Thoracic aorta (tissue), 2 donors: ENCODE results near the gene INO80D. TPM values are rescaled to one million over a fixed set of nuclear protein-coding genes. Genes with fewer than 3 reads are reported as not detected.
A peak's percentile ranks its signal among the peaks of the same experiment; 100 is the strongest.

ENCODE experiments used
- ATAC-seq: fragments of 150-250 bp; one replicate; pipeline ENCODE4 v1.8.0; 2017; ENCODE audit warnings: low read depth; ENCODE audit not compliant: insufficient number of reproducible peaks, low FRiP score
- DNase-seq: peaks from one replicate; pipeline ENCODE4 v3.0.0-alpha.2; 2020; ENCODE audit warnings: low spot score
- H3K27ac ChIP-seq, 2 donors: fragments of 200-600 bp; sonication (generic); 1 replicate in 1 of 2; 2 replicates in 1 of 2; pipeline ENCODE4 v1.5.1; 2016; ENCODE audit warnings: mild to moderate bottlenecking in 2 of 2, moderate library complexity in 2 of 2
- H3K27me3 ChIP-seq: fragments of 200-600 bp; sonication (generic); replicated peaks from 2 replicates; pipeline ENCODE4 v1.6.0; 2016; ENCODE audit warnings: mild to moderate bottlenecking; ENCODE audit not compliant: insufficient read depth
- H3K36me3 ChIP-seq: fragments of 200-600 bp; sonication (generic); one replicate; pipeline ENCODE4 v1.5.1; 2016
- H3K4me1 ChIP-seq, 2 donors: fragments of 200-600 bp; sonication (generic); 1 replicate in 1 of 2; 2 replicates in 1 of 2; pipeline versions ENCODE4 v1.5.1 to v1.6.0; 2016; ENCODE audit warnings: low read depth in 2 of 2, mild to moderate bottlenecking in 1 of 2; ENCODE audit not compliant: control insufficient read depth in 1 of 2
- H3K4me3 ChIP-seq: fragments of 200-600 bp; sonication (generic); 2 replicates; pipeline ENCODE4 v1.5.1; 2016; ENCODE audit warnings: mild to moderate bottlenecking
- H3K9me3 ChIP-seq: fragments of 200-600 bp; sonication (generic); 2 replicates; pipeline ENCODE4 v1.5.1; 2016
- CTCF ChIP-seq: fragments of 200-600 bp; sonication (generic); IDR thresholded peaks from one replicate; pipeline ENCODE4 v1.5.1; 2019; ENCODE audit warnings: antibody characterized with exemption
- total RNA-seq, 2 donors: library from RNA; depleted of rRNA; stranded (reverse); fragments of >200 nt; gene quantifications; one replicate each; pipeline versions ENCODE4 v1.1.0 to v1.2.3, GENCODE V29; 2016

The INO80D gene
- total RNA-seq, 2 donors from 2014 or later: 24.4 to 25.5 TPM

GRCh38 chr2:205947621-205948495 lies 138.1 kb downstream of the INO80D start:
- no peaks in the 10 kb centered on the region for H3K36me3 ChIP-seq
- peak overlapping the region; percentile 60 for H3K4me3 ChIP-seq
- DNase-seq (peak; percentile 11), ATAC-seq (peak; percentile 42)
- no peaks in the 10 kb centered on the region for H3K9me3 ChIP-seq
- peak overlapping the region in 1 of 2 donors; percentile 45 for H3K27ac ChIP-seq
- peaks cover 0 to 4% of the 10 kb centered on the region in 2 donors for H3K4me1 ChIP-seq
- peak; percentile 86 for TF ChIP-seq CTCF
- H3K27me3 ChIP-seq: no peaks in the 10 kb centered on the region

- Histone ChIP-seq H3K36me3 (no peaks in the 10 kb centered on the region), H3K27me3 (no peaks in the 10 kb centered on the region), H3K9me3 (no peaks in the 10 kb centered on the region), H3K27ac (no peak overlapping the region), H3K4me1 (peaks cover 0 to 4% of the 10 kb centered on the region in 2 donors), H3K4me3 (no peak overlapping the region)
- TF ChIP-seq CTCF: no peak
- no peak for DNase-seq
- ATAC-seq: no peak
These were observed 139.7 kb downstream of the INO80D start for GRCh38 chr2:205946226-205946625.

Other genes starting within 250 kb of the INO80D start
- 100 to 1,000 TPM in 1 of 2 donors, 10 to 100 TPM in 1; 63.0 to 115 TPM for gene NDUFS1, start 73.3 kb upstream of the INO80D start, total RNA-seq
- gene EEF1B2, start 73.7 kb upstream of the INO80D start, total RNA-seq: 100 to 1,000 TPM; 123 to 215 TPM
- gene ZDBF2, start 188.5 kb upstream of the INO80D start, total RNA-seq: 10 to 100 TPM; 12.7 to 18.3 TPM